ENCODE measurements around the gene HTT-AS.

DNA sequence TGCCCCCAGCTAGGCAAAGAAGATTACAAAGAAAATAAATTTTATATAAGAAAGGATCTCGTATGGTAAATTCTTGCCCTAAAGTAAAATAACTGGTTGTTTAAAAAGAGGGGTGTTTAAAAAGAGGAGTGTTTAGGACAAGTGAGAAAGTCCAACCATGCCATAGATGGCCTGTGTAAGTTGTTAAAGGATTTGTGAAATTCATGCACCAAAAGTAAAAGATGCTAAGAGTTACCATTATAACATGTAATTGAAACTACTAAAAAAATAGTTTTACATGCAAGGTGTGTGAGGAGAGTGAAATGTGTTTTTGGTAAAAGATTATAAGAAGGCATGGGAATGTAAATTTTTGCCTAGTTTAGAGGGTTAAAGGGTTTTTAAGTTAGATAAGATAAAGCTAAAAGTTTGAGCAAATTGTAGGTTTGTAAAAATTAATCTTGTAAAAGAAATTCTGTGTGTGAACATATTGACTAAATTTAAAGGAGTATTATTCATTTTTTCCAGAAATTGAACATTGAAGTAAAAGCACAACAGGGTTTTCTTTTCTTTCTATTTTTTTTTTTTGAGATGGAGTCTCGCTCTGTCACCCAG is 20.1 kb downstream of the HTT-AS start:
- TF ChIP-seq CTCF (IDR thresholded peaks at IDR 0.05) (no peak), POLR2AphosphoS5 (IDR thresholded peaks at IDR 0.05) (no peak), POLR2A (IDR thresholded peaks at IDR 0.05) (no peak), EP300 (IDR thresholded peaks at IDR 0.05) (no peak)

Measured in suprapubic skin (tissue), 4 donors.